Chondrocyte (in vitro differentiated cells): ENCODE measurements around the gene SPATA20. TPM values are rescaled to one million over a fixed set of nuclear protein-coding genes. Genes with fewer than 3 reads are reported as not detected.

Experiments
- DNase-seq: peaks from one replicate; pipeline ENCODE4 v3.0.0; 2021; ENCODE audit warnings: mixed read lengths, low spot score
- H3K27ac Mint-ChIP-seq: one replicate; pipeline ENCODE4 v1.8.0; 2021; ENCODE audit warnings: mild to moderate bottlenecking, moderate library complexity, mixed read lengths; ENCODE audit not compliant: unreplicated experiment
- H3K27me3 Mint-ChIP-seq: 2 replicates; pipeline ENCODE4 v1.8.0; 2021; ENCODE audit warnings: low read depth, mixed read lengths
- H3K36me3 Mint-ChIP-seq: 2 replicates; pipeline ENCODE4 v1.8.0; 2021; ENCODE audit warnings: low read depth, mixed read lengths
- H3K4me1 Mint-ChIP-seq: 2 replicates; pipeline ENCODE4 v1.8.0; 2021; ENCODE audit warnings: low read depth, mild to moderate bottlenecking, mixed read lengths
- H3K4me3 Mint-ChIP-seq: one replicate; pipeline ENCODE4 v1.8.0; 2021; ENCODE audit warnings: mild to moderate bottlenecking, moderate library complexity, mixed read lengths; ENCODE audit not compliant: unreplicated experiment
- H3K9me3 Mint-ChIP-seq: 2 replicates; pipeline ENCODE4 v1.8.0; 2021; ENCODE audit warnings: low read depth, mixed read lengths
- total RNA-seq: library from RNA; stranded (reverse); gene quantifications from 3 replicates; pipeline ENCODE4 v1.2.1, GENCODE V29; 2021
- TF ChIP-seq, protein P1 (sequence below): fragments of 200-600 bp; sonication (generic); IDR thresholded peaks from 2 replicates; pipeline ENCODE4 v1.5.0; 2021; ENCODE audit warnings: antibody characterized with exemption, mild to moderate bottlenecking, moderate library complexity

The SPATA20 gene
- total RNA-seq, 1 donor from 2014 or later: 51.8 TPM

DNA sequence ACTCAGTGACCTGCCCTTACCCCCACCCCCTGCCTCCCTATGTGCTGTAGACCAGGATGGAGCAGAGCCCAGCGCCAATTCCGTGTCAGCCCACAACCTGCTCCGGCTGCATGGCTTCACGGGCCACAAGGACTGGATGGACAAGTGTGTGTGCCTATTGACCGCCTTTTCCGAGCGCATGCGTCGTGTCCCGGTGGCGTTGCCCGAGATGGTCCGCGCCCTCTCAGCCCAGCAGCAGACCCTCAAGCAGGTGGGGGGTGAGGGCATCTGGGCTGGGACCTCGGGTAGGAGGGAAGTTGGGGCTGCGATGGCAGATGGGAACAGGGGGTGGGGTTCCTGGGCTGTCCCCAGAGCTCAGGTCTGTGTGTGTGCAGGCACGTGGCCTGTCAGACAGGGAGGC lies 7.2 kb downstream of the SPATA20 start:
- peaks cover under 1% of the 10 kb centered on the region for H3K4me1 Mint-ChIP-seq
- no peaks in the 10 kb centered on the region for H3K9me3 Mint-ChIP-seq
- peaks cover 9% of the 10 kb centered on the region for H3K27me3 Mint-ChIP-seq
- TF ChIP-seq, protein P1, sequence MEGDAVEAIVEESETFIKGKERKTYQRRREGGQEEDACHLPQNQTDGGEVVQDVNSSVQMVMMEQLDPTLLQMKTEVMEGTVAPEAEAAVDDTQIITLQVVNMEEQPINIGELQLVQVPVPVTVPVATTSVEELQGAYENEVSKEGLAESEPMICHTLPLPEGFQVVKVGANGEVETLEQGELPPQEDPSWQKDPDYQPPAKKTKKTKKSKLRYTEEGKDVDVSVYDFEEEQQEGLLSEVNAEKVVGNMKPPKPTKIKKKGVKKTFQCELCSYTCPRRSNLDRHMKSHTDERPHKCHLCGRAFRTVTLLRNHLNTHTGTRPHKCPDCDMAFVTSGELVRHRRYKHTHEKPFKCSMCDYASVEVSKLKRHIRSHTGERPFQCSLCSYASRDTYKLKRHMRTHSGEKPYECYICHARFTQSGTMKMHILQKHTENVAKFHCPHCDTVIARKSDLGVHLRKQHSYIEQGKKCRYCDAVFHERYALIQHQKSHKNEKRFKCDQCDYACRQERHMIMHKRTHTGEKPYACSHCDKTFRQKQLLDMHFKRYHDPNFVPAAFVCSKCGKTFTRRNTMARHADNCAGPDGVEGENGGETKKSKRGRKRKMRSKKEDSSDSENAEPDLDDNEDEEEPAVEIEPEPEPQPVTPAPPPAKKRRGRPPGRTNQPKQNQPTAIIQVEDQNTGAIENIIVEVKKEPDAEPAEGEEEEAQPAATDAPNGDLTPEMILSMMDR: no peak
- peaks cover 12% of the 10 kb centered on the region for H3K36me3 Mint-ChIP-seq
- H3K4me3 Mint-ChIP-seq: no peak overlapping the region
- no peak overlapping the region for H3K27ac Mint-ChIP-seq
- DNase-seq: no peak

DNA sequence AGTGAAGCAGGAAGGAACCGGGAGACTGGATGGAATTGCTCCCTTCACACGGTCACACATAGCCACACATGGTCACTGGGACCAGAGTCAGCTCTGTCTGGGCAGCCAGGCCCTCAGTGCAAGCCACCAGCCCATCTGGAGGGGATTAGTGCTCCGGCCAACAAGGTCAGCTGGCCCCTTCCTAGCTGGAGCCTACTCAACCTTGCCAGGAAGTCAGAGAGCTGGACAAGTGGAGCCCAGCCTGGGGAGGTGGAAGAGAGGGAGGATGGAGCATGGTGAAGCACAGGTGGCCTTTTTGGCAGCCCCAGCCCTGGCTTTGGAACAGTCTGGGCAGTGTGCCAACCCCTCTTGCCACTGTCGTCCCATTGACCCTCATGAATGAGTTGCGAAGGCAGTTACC lies 9.8 kb downstream of the SPATA20 start:
- Mint-ChIP-seq H3K9me3 (no peaks in the 10 kb centered on the region), H3K36me3 (peaks cover 9% of the 10 kb centered on the region), H3K4me1 (peaks cover 9% of the 10 kb centered on the region), H3K27me3 (peaks cover 16% of the 10 kb centered on the region), H3K27ac (no peak overlapping the region), H3K4me3 (no peak overlapping the region)
- no peak for DNase-seq
- TF ChIP-seq, protein P1: no peak

DNA sequence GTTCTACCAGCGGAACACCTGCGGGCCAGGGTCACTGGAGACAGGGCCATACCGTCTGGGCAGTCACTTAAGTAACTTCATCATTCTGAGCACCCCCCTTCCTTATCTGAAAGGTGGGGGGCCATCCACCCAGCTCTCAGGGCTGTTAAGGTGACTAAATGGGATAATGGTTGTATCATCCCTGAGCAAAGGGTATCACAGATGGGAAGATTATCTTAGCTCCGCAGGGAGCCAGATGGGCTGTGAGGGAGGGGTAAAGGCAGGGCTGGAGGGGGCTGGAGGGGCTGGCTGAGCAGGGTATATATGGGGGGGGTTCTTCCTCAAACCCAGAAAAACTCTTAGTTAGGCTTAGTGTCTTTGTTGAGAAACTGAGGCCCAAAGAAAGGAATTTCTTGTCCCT lies 10.7 kb downstream of the SPATA20 start:
- peaks cover 14% of the 10 kb centered on the region for H3K4me1 Mint-ChIP-seq
- H3K27me3 Mint-ChIP-seq: peaks cover 22% of the 10 kb centered on the region
- H3K27ac Mint-ChIP-seq: no peak overlapping the region
- no peaks in the 10 kb centered on the region for H3K9me3 Mint-ChIP-seq
- H3K4me3 Mint-ChIP-seq: no peak overlapping the region
- DNase-seq: no peak
- TF ChIP-seq, protein P1: no peak
- peaks cover 9% of the 10 kb centered on the region for H3K36me3 Mint-ChIP-seq

DNA sequence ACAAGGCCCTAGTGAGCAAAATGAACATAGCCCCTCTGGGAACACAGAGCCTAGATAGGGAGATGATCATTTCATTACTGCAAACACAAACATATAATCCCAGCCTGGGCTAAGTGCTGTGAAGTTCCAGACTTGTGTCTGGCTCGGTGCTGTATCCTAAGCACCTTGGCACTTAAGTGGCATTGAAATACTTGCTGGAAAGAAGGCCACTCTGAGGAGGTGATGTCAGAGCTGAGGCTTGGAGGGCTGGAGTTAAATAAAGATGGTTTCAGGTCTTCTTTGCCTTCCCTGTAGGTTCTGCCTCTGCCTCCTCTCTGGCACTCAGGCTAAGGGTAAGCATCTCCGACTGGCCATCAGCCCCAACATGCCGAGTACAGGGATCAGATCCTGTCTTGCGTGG lies 11.1 kb downstream of the SPATA20 start:
- Mint-ChIP-seq H3K36me3 (peaks cover 9% of the 10 kb centered on the region), H3K27ac (no peak overlapping the region), H3K4me1 (peaks cover 14% of the 10 kb centered on the region), H3K9me3 (no peaks in the 10 kb centered on the region), H3K27me3 (peaks cover 24% of the 10 kb centered on the region), H3K4me3 (no peak overlapping the region)
- DNase-seq: no peak
- TF ChIP-seq, protein P1: no peak

DNA sequence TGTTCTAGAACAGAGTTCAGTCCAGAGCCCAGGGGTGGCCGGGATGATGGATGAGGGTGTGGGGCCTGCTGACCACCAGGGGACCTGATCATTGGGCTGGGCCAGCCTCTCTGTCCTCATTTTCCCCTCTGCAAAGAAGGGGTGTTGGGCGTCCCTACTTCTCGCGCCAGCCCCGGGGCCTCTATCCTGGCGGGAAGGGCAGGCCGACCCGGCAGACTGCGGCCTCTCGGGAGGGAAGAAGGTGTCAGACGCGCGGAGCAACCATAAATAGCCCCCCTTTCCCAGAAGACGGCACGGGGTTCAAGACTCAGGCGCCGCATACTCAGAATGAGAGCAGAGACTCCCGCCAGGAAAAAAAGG lies 11.6 kb downstream of the SPATA20 start:
- no peak for DNase-seq
- no peak overlapping the region for H3K4me3 Mint-ChIP-seq
- H3K27me3 Mint-ChIP-seq: peaks cover 28% of the 10 kb centered on the region
- H3K4me1 Mint-ChIP-seq: peaks cover 14% of the 10 kb centered on the region
- peaks cover 9% of the 10 kb centered on the region for H3K36me3 Mint-ChIP-seq
- no peak overlapping the region for H3K27ac Mint-ChIP-seq
- TF ChIP-seq, protein P1: peak; percentile 15
- no peaks in the 10 kb centered on the region for H3K9me3 Mint-ChIP-seq
